Subcutaneous preadipocyte (primary cell): ENCODE measurements around the gene LYL1. TPM values are rescaled to one million over a fixed set of nuclear protein-coding genes. Genes with fewer than 3 reads are reported as not detected.

ENCODE experiments used
- total RNA-seq: library from RNA; depleted of rRNA; stranded (reverse); fragments of >200 nt; gene quantifications from 2 replicates; pipeline ENCODE4 v1.2.3, GENCODE V29; 2012

LYL1 gene
- 0.73 and 0.98 TPM in 2 replicates for total RNA-seq

DNA sequence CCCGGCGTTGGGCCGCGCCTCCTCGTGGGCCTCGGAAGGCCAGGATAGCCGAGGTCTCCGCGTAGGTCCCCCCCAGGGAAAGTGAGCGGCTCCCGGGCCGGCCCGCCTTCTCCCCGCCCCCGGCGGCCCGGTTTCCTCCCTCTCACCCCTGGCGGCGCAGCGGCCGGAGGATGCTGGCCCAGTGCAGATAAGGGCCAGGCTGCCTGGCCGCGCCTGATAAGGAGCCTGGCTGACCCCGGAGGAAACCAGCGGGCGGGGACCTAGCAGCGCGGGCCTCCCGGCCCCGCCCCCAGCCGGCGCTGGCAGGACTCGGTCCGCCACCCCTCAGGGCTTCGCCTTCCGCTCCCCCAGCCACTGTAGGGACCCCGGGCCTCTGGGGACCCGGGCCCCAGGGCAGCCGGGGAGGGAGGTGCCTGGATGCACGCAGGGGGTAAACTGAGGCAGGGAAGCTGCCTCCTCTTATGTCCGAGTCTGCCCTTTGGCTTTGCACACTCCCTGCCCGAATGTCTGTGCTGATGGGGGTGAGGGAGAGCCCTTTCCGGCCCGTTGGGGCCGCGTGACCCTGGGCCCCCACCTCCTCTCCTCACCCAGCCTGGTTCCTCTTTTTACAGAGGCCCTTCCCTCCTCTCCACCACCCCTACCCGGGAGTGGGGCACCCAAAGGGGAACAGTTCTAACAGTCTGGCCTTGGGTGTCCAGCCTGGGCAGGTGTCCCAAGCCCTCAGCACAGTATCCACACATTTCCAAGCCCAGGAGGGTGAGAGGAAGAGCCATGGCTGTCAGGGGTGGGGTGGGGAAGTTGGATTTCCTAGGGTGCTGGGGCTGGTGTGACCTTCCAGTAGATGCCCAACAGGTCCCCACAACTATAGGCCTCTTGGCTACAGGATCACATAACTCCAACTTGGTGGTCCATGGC is at the start of gene LYL1:
Gene LYL1, minus strand, starts transcription at position 193 of the 915 bp plus-strand sequence. CDS start 1,687 bp downstream, outside the sequence.

GRCh38 chr19:13150187-13150930 is 47.7 kb upstream of the LYL1 start, which contains the start of the genes IER2 and STX10:
Gene IER2 (plus strand): TSS chr19:13150411. CDS start chr19:13153187, 2,776 bp downstream.
Gene STX10 (minus strand): TSS chr19:13150375. CDS start chr19:13150173, 202 bp downstream.

DNA sequence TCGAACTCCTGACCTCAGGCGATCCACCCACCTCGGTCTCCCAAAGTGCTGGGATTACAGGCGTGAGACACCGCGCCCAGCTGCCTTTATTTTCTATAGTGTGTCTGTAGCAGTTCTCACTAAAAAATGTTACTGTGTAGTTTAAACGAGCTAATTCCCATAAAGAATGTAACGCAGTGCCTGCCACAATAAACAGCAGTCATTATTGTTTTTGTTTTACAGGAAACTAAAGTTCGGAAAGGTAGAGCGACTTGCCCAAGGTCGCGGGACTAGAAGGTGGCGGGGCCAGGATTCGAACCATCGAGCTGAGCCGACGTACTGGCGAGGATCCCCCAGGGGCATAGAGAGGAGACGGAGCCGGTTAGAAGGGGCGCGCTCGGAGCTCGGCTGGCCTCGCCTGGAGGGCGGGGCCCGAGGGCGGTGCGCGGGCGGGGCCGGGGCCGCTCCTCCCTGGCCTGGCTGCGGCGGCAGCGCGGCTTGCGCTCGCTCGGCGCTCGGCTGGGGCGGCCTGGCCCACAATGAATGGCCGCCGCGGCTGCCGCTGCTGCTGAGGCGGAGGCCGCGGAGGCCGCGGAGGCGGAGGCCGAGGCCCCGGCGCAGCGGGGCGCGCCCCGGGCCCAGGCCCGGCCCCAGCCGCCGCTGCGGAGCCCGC is 15.2 kb upstream of the LYL1 start, which contains the start of gene NACC1:
Gene NACC1, plus strand, starts transcription at position 493 of the 652 bp plus-strand sequence. CDS start 16,944 bp downstream, outside the sequence.

DNA sequence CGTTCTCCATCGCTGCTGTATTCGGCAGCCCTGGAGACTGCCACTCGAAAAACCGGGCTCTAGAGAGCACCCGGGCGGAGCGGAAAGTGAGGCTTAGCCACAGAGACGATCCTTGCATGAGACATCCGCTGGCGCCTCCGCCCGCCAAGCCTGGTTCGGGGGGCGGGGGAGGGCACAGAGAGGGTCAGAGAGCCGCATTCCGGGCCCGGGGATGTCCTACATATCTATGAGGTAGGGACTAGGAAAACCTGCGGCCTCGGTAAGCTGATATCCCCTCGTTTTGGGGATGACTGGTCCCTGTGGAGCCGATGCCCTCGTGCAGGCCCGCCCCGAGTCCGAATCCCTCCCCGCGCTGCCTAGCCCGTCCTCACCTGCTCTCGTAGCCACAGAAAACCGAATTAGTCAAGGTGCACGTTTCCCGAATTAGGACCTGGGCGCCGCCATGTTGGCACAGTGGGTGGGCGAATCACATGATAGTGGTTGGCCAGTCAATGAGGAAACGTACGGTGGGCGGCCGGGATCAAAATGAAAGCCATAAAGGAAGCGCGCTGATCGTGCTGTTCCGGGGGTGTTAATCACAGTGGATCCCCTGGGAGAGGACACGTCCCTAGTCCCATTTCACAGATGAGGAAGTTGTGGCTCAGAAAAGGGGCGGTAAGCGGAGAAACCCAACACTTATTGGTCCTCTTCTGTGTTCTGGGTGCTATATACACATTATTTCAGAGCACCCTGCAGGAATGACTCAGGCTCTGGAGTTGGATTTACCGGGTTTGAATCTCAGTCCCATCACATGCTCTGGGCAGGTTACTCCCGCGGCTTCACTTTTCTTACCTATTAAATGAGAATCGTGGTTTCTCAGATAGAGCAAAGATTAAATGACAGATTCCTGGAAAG is 13.9 kb upstream of the LYL1 start, which contains the start of gene TRMT1:
Gene TRMT1, minus strand, starts transcription at position 459 of the 894 bp plus-strand sequence. Its CDS starts 341 bp downstream, at position 118.

Other genes starting within 250 kb of the LYL1 start
- gene DNASE2, start 221.4 kb downstream of the LYL1 start, total RNA-seq = 13.5 and 14.0 TPM in 2 replicates
- gene KLF1, start 215.7 kb downstream of the LYL1 start, total RNA-seq = 0.37 TPM in 1 of 2 replicates, not detected in the other
- gene GCDH, start 211.7 kb downstream of the LYL1 start, total RNA-seq = 28.7 and 37.8 TPM in 2 replicates
- gene SYCE2, start 183.6 kb downstream of the LYL1 start, total RNA-seq = 0.20 and 0.73 TPM in 2 replicates
- gene FARSA, start 169.1 kb downstream of the LYL1 start, total RNA-seq = 73.5 and 89.5 TPM in 2 replicates
- 1,887 and 1,968 TPM in 2 replicates for gene CALR, start 164.2 kb downstream of the LYL1 start, total RNA-seq
- gene RAD23A, start 157.0 kb downstream of the LYL1 start, total RNA-seq = 121 and 125 TPM in 2 replicates
- gene GADD45GIP1, start 145.6 kb downstream of the LYL1 start, total RNA-seq = 20.5 and 21.7 TPM in 2 replicates
- gene DAND5, start 133.3 kb downstream of the LYL1 start, total RNA-seq = not detected in 2 replicates
- 66.5 and 73.9 TPM in 2 replicates for gene NFIX, start 107.4 kb downstream of the LYL1 start, total RNA-seq
- gene TRMT1, start 13.9 kb upstream of the LYL1 start, total RNA-seq = 35.3 and 39.9 TPM in 2 replicates
- gene NACC1, start 15.4 kb upstream of the LYL1 start, total RNA-seq = 78.6 and 111 TPM in 2 replicates
- 62.4 and 84.5 TPM in 2 replicates for gene STX10, start 47.5 kb upstream of the LYL1 start, total RNA-seq
- 12.5 and 24.0 TPM in 2 replicates for gene IER2, start 47.6 kb upstream of the LYL1 start, total RNA-seq